ENCODE measurements around the gene KPNA6. TPM values are rescaled to one million over a fixed set of nuclear protein-coding genes. Genes with fewer than 3 reads are reported as not detected.

Gene KPNA6
- total RNA-seq, 1 experiment from 2014 or later = 114 TPM

GRCh38 chr1:32125313-32125712 is 17.5 kb downstream of the KPNA6 start:
- H3K18ac ChIP-seq (ENCODE audit: insufficient read length, low read depth, low read length) = no peak overlapping the region
- H3K9ac ChIP-seq (ENCODE audit: extremely low read depth, insufficient read length, low read length) = no peak overlapping the region
- TF ChIP-seq, protein P1, sequence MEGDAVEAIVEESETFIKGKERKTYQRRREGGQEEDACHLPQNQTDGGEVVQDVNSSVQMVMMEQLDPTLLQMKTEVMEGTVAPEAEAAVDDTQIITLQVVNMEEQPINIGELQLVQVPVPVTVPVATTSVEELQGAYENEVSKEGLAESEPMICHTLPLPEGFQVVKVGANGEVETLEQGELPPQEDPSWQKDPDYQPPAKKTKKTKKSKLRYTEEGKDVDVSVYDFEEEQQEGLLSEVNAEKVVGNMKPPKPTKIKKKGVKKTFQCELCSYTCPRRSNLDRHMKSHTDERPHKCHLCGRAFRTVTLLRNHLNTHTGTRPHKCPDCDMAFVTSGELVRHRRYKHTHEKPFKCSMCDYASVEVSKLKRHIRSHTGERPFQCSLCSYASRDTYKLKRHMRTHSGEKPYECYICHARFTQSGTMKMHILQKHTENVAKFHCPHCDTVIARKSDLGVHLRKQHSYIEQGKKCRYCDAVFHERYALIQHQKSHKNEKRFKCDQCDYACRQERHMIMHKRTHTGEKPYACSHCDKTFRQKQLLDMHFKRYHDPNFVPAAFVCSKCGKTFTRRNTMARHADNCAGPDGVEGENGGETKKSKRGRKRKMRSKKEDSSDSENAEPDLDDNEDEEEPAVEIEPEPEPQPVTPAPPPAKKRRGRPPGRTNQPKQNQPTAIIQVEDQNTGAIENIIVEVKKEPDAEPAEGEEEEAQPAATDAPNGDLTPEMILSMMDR (conservative IDR thresholded peaks at IDR 0.05) = no peak
- H2BK20ac ChIP-seq (ENCODE audit: low read depth, low read length, poor library complexity, severe bottlenecking) = no peak overlapping the region
- H3K79me2 ChIP-seq (ENCODE audit: insufficient read depth, low read length) = peaks cover 14% of the 10 kb centered on the region; the same call in 1 of the 2 replicates
- H3K27me3 Mint-ChIP-seq (ENCODE audit: low read depth) = no peaks in the 10 kb centered on the region
- H4K91ac ChIP-seq (ENCODE audit: insufficient read length, low read depth, low read length) = no peak overlapping the region
- no peaks in the 10 kb centered on the region for H3K9me3 ChIP-seq (ENCODE audit: control insufficient read depth, low read depth, low read length)
- peaks cover 20 to 27% of the 10 kb centered on the region in 2 experiments for H3K4me1 Mint-ChIP-seq
- H2AFZ ChIP-seq (ENCODE audit: low read length) = no peak overlapping the region
- no peaks in the 10 kb centered on the region for H3K4me1 ChIP-seq (ENCODE audit: insufficient read depth, low read length)
- DNase-seq = no peak
- H3K79me1 ChIP-seq (ENCODE audit: insufficient read depth, low read depth, low read length, poor library complexity, severe bottlenecking) = peaks cover 9% of the 10 kb centered on the region
- no peak overlapping the region for H3K4me3 Mint-ChIP-seq
- H2BK15ac ChIP-seq (ENCODE audit: low read depth, low read length) = 0 out of 2 replicates have a peak overlapping the region, but pooled peaks have one; percentile 94
- no peaks in the 10 kb centered on the region for H3K27me3 ChIP-seq (ENCODE audit: insufficient read depth, low read length)
- no peak overlapping the region for H2BK12ac ChIP-seq (ENCODE audit: insufficient read length, low read depth, low read length)
- H3K4ac ChIP-seq (ENCODE audit: low read depth, low read length) = no peak overlapping the region
- no peaks in the 10 kb centered on the region for H3K23me2 ChIP-seq (ENCODE audit: insufficient read length, low read depth, low read length, poor library complexity, severe bottlenecking)
- peak overlapping the region in 2 of 3 experiments; percentile 12 to 34; a peak in 1 of 7 replicates for H3K27ac Mint-ChIP-seq
- no peak overlapping the region for H3K56ac ChIP-seq (ENCODE audit: insufficient read length, low read depth, low read length)
- H3K9me3 Mint-ChIP-seq = no peaks in the 10 kb centered on the region
- H3K4me2 ChIP-seq (ENCODE audit: insufficient read depth, insufficient read length, low read length) = no peak overlapping the region
- no peak overlapping the region for H3T11ph ChIP-seq (ENCODE audit: low read length)
- no peak overlapping the region for H2BK120ac ChIP-seq (ENCODE audit: low read depth, low read length, poor library complexity, severe bottlenecking)
- H3K27ac ChIP-seq (ENCODE audit: insufficient read length, low read depth, low read length) = no peak overlapping the region
- H4K5ac ChIP-seq (ENCODE audit: insufficient read length, low read depth, low read length) = peak overlapping the region; percentile 72
- no peak overlapping the region for H4K8ac ChIP-seq (replicated peaks; ENCODE audit: insufficient read length, low read depth, low read length)
- no CpG with 5 or more reads among the region's 8 CpGs for WGBS (ENCODE audit: extremely low coverage, insufficient read length, low lambda C conversion rate)
- no peak overlapping the region for H3K14ac ChIP-seq (ENCODE audit: insufficient read depth, low read length)
- H4K20me1 ChIP-seq (ENCODE audit: control insufficient read depth, insufficient read depth, insufficient read length) = no peaks in the 10 kb centered on the region
- H3K36me3 Mint-ChIP-seq (ENCODE audit: insufficient read depth in 1 of 3, low read depth in 3 of 3) = peaks cover 0 to 6% (median 0%) of the 10 kb centered on the region in 3 experiments; a peak in 1 of 7 replicates
- H2AK5ac ChIP-seq (ENCODE audit: insufficient read length, low read length) = no peak overlapping the region
- H2BK5ac ChIP-seq (ENCODE audit: insufficient read length, low read length) = no peak overlapping the region
- H3K23ac ChIP-seq (ENCODE audit: insufficient read length, low read depth, low read length) = no peak overlapping the region

Measured in H9 (cell line).